AG04450 (cell line): ENCODE results near the gene PPP1R26. TPM values are rescaled to one million over a fixed set of nuclear protein-coding genes. Genes with fewer than 3 reads are reported as not detected.

Source experiments
- CTCF ChIA-PET: fragments of 300-600, 350-600 bp; formaldehyde crosslinking; extraction: SDS; loops from one replicate; lab custom pipeline; 2022; ENCODE audit warnings: antibody characterized with exemption, inconsistent platforms; lab: Charles Lee
- POLR2A ChIA-PET: fragments of 350-600 bp; formaldehyde crosslinking; extraction: SDS; loops from one replicate; lab custom pipeline; 2021; ENCODE audit warnings: antibody characterized with exemption, inconsistent platforms; lab: Yijun Ruan, JAX
- DNase-seq: peaks from one replicate; pipeline ENCODE4 v3.0.0-alpha.2; 2011; ENCODE audit warnings: low read depth, low spot score
- H3K27ac ChIP-seq: one replicate; pipeline ENCODE4 v1.5.1; 2012; ENCODE audit warnings: low read depth, low read length, control low read depth
- H3K27me3 ChIP-seq: one replicate; pipeline ENCODE4 v1.6.0; 2012; ENCODE audit warnings: low read length; ENCODE audit not compliant: control insufficient read depth, insufficient read depth
- H3K4me3 ChIP-seq: 2 replicates; pipeline ENCODE4 v1.5.1; 2011; ENCODE audit warnings: mild to moderate bottlenecking, low read depth, low read length, control low read depth
- H3K9me3 ChIP-seq: 2 replicates; pipeline ENCODE4 v1.5.1; 2012; ENCODE audit warnings: low read length; ENCODE audit not compliant: control insufficient read depth, insufficient read depth
- polyA plus RNA-seq: library from polyadenylated mRNA; depleted of rRNA; stranded (reverse); fragments of >200 nt; gene quantifications from 2 replicates; pipeline ENCODE4 v1.2.3, GENCODE V29; 2011
- TF ChIP-seq, protein P1 (sequence below): IDR thresholded peaks from 2 replicates; pipeline ENCODE4 v1.5.1; 2011; ENCODE audit warnings: low read depth, low read length, control low read depth, inconsistent platforms

Gene PPP1R26
- polyA plus RNA-seq, 1 experiment, result 3.3 TPM

DNA sequence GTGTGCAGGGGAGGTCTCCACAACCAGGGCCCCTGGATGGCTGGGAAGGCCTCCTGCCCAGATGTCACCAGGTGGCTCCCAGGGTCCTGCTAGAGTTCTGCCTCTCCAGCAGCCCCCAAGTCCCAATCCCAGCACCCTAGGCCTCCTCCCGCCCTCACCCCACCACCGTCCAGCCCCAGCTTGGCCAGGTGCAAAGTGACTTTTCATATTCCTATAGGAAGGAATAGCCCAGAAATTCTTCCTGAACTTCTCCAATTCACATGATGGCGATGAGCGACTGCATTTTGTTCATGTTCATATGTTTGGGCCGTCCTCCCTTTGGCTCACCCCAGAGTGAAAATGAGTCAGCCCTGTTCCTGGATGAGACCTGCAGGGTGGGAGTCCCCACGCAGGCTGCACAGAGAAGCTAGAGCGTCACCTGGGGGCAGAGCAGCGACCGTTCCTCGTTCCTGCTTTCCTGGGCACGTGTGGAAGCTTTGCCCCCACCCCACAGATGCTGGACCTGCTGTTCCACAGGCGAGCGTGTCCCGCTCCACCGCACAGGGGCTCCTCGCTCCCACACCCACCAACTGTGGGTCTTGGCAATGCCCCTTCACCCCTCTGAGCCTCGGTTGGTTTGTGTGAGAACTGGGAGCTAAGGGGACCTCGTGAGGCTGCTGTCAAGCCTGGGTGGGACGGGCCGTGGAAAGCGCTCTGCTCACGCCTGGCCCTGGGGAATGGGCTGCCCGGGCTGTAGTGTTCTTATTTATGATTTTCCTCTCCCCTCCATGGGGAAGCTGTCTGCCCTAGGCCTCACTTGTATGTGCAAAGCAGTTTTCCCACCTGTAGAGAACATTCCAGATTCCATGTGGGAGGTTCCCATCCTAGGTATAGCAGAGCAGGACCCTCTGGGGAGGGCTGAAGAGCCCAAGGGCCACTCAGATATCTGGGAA lies 27.8 kb downstream of the PPP1R26 start:
- CTCF ChIA-PET, result no interaction called here
- H3K9me3 ChIP-seq, result peaks cover 3% of the 10 kb centered on the region; the same call in 1 of the 2 replicates
- no peak for DNase-seq
- TF ChIP-seq, protein P1, sequence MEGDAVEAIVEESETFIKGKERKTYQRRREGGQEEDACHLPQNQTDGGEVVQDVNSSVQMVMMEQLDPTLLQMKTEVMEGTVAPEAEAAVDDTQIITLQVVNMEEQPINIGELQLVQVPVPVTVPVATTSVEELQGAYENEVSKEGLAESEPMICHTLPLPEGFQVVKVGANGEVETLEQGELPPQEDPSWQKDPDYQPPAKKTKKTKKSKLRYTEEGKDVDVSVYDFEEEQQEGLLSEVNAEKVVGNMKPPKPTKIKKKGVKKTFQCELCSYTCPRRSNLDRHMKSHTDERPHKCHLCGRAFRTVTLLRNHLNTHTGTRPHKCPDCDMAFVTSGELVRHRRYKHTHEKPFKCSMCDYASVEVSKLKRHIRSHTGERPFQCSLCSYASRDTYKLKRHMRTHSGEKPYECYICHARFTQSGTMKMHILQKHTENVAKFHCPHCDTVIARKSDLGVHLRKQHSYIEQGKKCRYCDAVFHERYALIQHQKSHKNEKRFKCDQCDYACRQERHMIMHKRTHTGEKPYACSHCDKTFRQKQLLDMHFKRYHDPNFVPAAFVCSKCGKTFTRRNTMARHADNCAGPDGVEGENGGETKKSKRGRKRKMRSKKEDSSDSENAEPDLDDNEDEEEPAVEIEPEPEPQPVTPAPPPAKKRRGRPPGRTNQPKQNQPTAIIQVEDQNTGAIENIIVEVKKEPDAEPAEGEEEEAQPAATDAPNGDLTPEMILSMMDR, result no peak
- POLR2A ChIA-PET, result no interaction called here
- H3K27ac ChIP-seq, result no peak overlapping the region
- no peaks in the 10 kb centered on the region for H3K27me3 ChIP-seq
- no peak overlapping the region for H3K4me3 ChIP-seq

DNA sequence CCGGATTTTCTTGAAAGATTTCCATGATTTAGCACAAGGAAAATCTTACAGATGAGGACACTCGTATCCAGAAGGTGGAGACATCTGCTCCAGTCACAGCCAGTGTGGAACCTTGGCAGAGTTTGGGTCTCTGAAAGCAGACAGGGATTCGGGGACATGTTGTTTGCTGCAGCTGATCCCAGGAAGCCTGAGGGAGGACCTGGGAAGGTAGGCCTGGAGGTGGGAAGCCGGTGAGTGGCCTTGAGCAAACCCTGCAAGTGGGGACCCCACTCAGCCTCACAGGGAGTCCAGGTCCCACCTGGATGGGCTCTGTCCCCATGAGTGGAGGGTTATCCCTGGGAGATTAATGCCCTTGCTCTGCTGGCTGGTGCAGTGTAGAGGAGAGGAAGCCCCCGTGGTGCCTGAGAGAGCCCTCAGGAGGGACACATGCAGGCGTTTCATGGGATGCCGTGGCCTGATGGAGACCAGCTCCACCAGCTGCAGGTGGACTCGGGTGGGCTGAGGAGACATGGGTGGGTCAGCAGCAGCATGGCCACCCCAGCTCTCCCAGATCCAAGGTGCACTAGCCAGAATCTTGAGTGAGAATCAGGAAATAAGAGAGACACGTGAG lies 28.7 kb downstream of the PPP1R26 start:
- H3K9me3 ChIP-seq, result peaks cover 3% of the 10 kb centered on the region; the same call in 1 of the 2 replicates
- ChIA-PET POLR2A (no interaction called here), CTCF (no interaction called here)
- no peaks in the 10 kb centered on the region for H3K27me3 ChIP-seq
- DNase-seq, result no peak
- H3K27ac ChIP-seq, result no peak overlapping the region
- TF ChIP-seq, protein P1, result no peak
- H3K4me3 ChIP-seq, result no peak overlapping the region

DNA sequence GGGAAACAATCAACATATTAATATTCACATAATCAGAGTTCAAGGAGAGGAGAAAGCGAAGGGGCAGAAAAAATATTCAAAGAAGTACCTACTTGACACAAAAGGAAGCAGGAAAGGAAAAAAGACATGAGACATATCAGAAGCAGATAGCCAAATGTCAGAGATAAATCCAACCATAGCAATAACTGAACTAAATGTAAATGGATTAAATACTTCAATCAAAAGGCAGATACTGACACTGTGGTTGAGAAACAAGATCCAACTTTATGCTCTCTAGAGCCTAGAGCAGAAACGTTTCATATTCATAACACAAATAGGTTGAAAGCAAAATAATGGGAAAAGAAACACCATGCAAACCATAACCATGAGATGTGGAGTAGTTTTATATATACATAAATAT lies 29.9 kb downstream of the PPP1R26 start:
- no peak for DNase-seq
- POLR2A ChIA-PET, result no interaction called here
- CTCF ChIA-PET, result no interaction called here
- Histone ChIP-seq H3K9me3 (peaks cover 3% of the 10 kb centered on the region; the same call in 1 of the 2 replicates), H3K4me3 (no peak overlapping the region), H3K27ac (no peak overlapping the region), H3K27me3 (no peaks in the 10 kb centered on the region)
- TF ChIP-seq, protein P1, result no peak

DNA sequence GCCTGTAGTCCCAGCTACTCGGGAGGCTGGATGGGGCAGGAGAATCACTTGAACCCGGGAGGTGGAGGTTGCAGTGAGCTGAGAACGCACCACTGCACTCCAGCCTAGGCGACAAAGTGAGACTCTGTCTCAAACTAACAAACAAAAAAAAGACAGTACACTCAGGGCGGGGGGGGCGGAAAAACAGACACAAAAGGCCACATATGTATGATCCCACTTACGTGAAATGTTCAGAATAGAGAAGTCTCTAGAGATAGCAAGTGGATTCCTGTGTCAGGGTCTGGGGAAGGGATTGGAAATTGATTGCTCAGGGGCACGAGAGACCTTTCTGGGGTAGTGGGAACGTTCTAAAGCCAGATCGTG lies 32.6 kb downstream of the PPP1R26 start:
- CTCF ChIA-PET, result interaction anchor here (0.6 to 1.3 kb wide), 3 partner anchors 8 to 46 kb away, joined by 3 to 5 read pairs (median 4); no protein-coding TSS in a partner anchor
- TF ChIP-seq, protein P1, result no peak
- POLR2A ChIA-PET, result no interaction called here
- Histone ChIP-seq H3K9me3 (peaks cover 3% of the 10 kb centered on the region; the same call in 1 of the 2 replicates), H3K27ac (no peak overlapping the region), H3K4me3 (no peak overlapping the region), H3K27me3 (no peaks in the 10 kb centered on the region)
- no peak for DNase-seq

DNA sequence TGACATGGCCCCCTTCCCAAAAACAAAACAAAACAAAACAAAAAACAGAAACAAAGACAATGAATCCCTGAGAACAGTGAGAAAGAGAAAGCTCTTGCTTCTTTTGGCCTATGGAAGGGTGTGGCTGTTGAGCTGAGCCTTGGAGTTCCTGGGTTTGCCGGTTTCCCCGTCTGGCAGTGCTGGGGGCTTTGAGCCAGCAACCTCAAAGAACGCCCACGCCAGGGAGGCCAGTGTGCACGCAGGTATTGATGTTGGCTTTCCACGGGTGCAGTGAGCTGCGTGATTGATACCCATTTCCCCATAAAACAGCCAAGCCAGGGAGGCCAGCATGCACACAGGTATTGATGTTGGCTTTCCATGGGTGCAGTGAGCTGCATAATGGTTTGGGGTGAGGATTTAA lies 33.3 kb downstream of the PPP1R26 start:
- TF ChIP-seq, protein P1, result no peak
- no peak overlapping the region for H3K27ac ChIP-seq
- no peak overlapping the region for H3K4me3 ChIP-seq
- no peaks in the 10 kb centered on the region for H3K27me3 ChIP-seq
- H3K9me3 ChIP-seq, result peaks cover 3% of the 10 kb centered on the region; the same call in 1 of the 2 replicates
- no peak for DNase-seq
- ChIA-PET CTCF (interaction anchor here (1.0 to 1.3 kb wide), 2 partner anchors 9 to 13 kb away, joined by 4 to 5 read pairs; no protein-coding TSS in a partner anchor), POLR2A (no interaction called here)
